GM12874 (cell line): ENCODE data around the gene CACNA2D1.

Source experiments
- CTCF ChIP-seq: IDR thresholded peaks from 2 replicates; pipeline ENCODE4 v1.5.1; 2011; ENCODE audit warnings: low read depth, mild to moderate bottlenecking, control low read depth, low read length, moderate library complexity; ENCODE audit not compliant: insufficient read depth

CACNA2D1 gene

DNA sequence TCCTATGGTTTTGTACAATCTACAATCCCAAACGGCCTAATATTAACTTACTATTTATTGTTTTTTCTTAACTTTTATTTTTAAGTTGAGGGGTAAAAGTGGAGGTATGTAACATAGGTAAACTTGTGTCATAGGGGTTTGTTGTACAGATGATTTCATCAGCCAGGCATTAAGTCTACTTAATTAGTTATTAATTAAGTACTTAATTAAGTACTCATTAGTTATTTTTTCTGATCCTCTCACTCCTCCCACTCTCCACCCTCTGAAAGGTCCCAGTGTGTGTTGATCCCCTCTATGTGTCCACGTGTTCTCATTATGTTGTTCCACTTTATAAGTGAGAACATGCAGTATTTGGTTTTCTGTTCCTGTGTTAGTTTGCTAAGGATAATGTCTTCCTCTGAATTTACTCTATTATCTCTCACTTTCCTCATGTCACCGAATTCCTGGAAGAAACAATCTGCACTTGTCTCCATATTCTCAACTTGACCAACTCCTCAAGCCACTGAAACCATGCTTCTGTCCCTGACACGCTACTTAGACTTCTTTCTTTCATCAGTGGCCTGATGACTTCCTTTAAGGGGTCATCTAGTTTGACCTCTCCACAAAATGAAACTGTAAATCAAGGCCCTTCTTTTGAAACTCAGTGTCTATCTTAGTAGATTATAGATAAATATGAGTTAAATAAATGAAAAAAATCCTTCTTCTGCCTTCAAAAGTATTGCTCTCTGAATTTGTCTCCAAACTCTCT lies 9.1 kb downstream of the CACNA2D1 start:
- no peak for TF ChIP-seq CTCF

- TF ChIP-seq CTCF, result no peak
Observed at GRCh38 chr7:82433507-82433906, 10.1 kb downstream of the CACNA2D1 start.

GRCh38 chr7:82430500-82431465 lies 12.8 kb downstream of the CACNA2D1 start:
- TF ChIP-seq CTCF, result no peak

DNA sequence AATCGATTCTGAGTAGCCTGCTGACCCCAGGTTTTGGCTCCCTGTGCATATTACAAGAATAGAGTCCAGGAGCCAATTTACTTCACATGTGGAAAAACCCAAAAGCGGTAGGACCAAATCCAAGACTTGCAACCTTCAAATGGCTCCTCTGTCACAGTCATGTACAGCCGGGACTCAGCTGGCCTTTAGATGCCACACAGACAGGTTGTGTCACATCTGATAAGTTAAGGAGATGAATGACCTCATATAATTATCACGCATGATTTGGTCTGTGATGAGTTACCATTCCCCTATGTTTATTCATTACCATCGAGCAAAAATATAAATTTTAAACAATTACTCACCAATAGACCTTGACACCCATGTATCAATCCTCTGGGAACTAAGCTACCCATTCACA lies 14.2 kb downstream of the CACNA2D1 start:
- no peak for TF ChIP-seq CTCF

DNA sequence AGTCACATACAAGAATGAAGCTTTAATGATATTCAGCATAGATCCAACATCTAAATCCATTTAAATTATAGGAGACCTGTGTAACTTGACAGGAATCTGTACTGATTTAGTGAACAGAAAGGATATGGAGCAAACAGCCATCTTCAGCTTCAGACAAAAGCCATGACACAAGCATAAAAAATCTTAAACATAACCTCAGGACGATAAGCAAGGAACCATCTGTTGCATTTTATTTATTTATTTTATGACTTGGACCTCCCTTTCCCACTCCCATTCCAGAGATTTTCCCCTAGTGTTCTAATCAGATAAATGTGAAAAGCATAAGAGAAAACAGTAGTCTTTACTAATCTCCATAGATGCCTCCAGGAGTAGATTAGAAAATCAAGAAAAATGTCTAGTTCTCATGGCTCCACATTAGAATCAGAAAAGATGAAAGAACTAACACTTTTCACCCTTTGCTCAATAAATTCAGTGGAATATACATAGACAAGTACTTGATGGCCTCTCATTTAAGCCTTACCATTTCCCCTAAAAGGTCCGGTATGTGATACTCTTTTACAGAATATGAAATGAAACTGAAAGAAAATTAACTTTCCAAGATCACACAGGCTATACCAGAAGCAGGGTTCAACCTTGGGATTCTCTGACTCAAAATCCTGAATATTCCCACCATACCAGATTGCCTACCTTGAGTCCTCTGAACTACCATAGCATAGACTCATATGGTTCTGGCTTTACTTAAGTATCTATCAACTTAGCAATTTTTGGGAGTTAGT lies 15.2 kb downstream of the CACNA2D1 start:
- no peak for TF ChIP-seq CTCF

- no peak for TF ChIP-seq CTCF
Observed at GRCh38 chr7:82423446-82423845, 20.1 kb downstream of the CACNA2D1 start.

DNA sequence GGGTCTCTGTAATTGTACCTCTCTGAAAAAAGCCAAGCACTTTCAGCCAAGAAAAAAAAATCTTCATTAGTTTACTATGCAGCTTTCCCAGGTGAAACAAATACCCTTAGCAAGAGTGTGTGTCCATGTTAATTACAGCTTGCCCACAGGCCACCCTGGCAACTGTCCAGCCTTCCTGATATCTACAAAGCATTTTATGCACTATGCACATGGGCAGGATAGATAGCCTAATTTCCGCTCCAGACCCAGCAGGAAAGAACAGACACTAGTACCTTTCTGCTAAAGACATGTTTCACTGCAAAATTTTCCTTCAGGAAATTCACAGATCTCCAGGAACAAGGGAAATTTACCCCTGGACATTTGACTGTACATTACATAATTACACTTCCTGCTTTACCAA lies 24.4 kb downstream of the CACNA2D1 start:
- no peak for TF ChIP-seq CTCF
